GM06990 (cell line): ENCODE measurements around the gene HDAC4.

ENCODE experiments used
- DNase-seq: peaks from one replicate; pipeline ENCODE4 v3.0.0-alpha.2; 2011; ENCODE audit not compliant: insufficient read length; ENCODE audit errors: extremely low read depth
- H3K27me3 ChIP-seq: replicated peaks from 2 replicates; pipeline ENCODE4 v1.6.0; 2011; ENCODE audit warnings: low read length; ENCODE audit not compliant: control insufficient read depth, insufficient read depth
- H3K36me3 ChIP-seq: 2 replicates; pipeline ENCODE4 v1.5.1; 2011; ENCODE audit warnings: low read length; ENCODE audit not compliant: control insufficient read depth, insufficient read depth
- H3K4me3 ChIP-seq: replicated peaks from 2 replicates; pipeline ENCODE4 v1.5.1; 2011; ENCODE audit warnings: low read depth, mild to moderate bottlenecking, control low read depth, low read length
- TF ChIP-seq, protein P1 (sequence below): IDR thresholded peaks from 2 replicates; pipeline ENCODE4 v1.5.1; 2011; ENCODE audit warnings: low read length, control low read depth, mild to moderate bottlenecking, inconsistent platforms; ENCODE audit not compliant: insufficient read depth, poor library complexity, severe bottlenecking

The HDAC4 gene

DNA sequence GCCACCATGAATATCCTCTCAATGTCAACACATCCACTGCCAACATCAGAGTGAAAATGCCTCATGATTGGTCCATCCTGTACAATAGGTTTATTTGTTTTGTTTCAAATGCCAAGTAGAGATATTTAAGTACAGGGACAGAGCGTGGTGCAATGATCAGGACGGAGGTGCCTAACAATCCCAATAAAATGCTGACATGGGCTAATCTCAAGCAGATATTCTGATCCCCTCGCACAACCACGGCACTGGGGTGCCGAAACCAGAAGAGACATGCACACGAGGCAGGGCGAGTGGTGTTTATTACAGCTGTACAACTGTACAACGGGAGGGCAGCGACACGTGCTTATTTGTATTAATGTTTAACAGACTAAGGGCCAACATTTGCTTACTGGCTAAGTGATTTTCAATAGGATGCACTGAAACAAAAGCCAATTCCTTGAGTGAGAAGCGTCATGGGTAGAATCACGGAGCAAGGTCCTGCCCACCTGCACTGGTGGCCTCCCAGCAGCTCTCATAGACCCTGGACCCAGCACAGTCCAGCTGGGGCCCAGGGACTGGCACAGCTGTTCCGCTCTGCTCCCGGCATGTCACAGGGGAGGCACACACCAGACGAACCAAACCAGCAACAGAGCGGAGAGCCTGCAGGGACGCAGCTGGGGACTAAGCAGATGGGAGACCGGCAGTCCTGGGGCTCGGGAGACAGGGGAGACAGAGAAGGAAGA is 101.4 kb downstream of the HDAC4 start:
- Histone ChIP-seq H3K4me3 (no peak overlapping the region), H3K27me3 (no peaks in the 10 kb centered on the region; the same call in 1 of the 2 replicates), H3K36me3 (no peaks in the 10 kb centered on the region)
- no peak for DNase-seq
- TF ChIP-seq, protein P1, sequence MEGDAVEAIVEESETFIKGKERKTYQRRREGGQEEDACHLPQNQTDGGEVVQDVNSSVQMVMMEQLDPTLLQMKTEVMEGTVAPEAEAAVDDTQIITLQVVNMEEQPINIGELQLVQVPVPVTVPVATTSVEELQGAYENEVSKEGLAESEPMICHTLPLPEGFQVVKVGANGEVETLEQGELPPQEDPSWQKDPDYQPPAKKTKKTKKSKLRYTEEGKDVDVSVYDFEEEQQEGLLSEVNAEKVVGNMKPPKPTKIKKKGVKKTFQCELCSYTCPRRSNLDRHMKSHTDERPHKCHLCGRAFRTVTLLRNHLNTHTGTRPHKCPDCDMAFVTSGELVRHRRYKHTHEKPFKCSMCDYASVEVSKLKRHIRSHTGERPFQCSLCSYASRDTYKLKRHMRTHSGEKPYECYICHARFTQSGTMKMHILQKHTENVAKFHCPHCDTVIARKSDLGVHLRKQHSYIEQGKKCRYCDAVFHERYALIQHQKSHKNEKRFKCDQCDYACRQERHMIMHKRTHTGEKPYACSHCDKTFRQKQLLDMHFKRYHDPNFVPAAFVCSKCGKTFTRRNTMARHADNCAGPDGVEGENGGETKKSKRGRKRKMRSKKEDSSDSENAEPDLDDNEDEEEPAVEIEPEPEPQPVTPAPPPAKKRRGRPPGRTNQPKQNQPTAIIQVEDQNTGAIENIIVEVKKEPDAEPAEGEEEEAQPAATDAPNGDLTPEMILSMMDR: no peak

DNA sequence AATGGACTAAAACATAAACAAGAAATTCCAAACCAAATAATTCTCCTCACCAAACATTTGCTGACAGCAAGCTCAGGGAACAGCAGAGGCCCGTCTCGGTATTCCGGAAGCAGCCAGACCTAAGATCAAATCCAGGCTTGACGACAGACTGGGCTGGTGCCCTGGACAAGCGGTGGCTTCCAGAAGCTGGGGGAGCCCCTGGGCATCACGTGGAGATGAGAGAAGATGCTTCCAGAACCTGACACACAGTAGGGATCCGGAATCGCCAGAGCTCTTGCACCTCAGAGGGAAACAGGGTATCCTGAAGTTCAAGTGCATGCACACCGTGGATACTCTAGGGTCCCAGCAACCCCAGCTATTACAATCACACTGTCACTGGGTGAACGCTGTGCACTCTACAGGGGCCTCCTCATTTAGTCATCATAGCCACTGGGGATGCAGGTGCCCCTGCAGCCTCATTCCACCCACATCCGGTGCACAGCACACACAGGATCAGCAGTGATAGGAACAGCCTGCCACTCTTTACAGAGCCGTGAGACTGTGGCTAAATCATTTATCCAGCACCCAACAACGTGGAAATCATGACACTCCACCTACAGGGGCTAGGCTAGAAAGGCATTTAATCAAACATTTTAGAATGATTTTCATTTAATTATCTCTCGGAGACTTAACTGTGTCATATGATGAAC is 102.6 kb downstream of the HDAC4 start:
- no peaks in the 10 kb centered on the region for H3K36me3 ChIP-seq
- H3K4me3 ChIP-seq: no peak overlapping the region
- DNase-seq: no peak
- TF ChIP-seq, protein P1: no peak
- H3K27me3 ChIP-seq: no peaks in the 10 kb centered on the region; the same call in 1 of the 2 replicates

DNA sequence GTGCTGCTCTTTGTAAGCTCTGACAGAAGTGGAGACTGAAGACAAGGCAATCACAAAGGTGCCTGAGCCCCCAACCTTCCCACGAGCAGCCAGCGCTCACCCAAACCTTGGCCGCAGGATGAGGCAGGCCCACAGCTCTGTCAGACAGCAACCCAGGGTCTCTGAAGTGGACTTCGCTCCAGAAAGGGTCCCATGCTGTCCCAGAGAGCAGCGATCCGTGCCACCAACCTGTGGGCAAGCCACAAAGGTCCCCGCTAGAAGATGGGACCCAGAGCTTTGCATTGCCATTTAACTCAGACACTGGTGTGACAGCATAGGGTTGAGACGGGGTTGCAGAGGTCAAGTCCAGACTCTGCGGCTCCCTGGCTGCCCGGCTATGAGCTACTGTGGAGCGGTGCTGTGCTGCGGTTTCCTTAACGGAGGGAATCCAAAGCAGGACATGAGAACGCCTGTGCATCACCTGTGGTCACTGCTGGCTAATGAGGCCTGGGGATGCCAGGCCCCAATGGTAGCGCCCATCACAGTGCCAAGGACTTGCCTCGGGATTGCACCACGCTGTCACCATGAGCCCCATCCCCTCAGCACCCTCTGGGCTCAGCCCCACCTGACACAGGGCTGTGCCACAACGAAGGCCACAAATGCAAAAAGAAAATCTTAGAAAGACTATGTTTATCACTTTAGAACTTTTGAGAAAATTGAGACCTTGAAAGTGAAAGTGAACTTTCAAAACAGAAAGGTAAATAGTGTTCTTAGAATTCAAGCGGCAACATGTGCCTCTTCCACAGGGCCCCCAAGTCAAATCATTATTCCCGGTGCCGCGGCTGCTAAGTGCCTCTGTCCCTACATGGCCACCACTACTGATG is 103.4 kb downstream of the HDAC4 start:
- Histone ChIP-seq H3K4me3 (no peak overlapping the region), H3K27me3 (no peaks in the 10 kb centered on the region; the same call in 1 of the 2 replicates), H3K36me3 (no peaks in the 10 kb centered on the region)
- TF ChIP-seq, protein P1: no peak
- no peak for DNase-seq

DNA sequence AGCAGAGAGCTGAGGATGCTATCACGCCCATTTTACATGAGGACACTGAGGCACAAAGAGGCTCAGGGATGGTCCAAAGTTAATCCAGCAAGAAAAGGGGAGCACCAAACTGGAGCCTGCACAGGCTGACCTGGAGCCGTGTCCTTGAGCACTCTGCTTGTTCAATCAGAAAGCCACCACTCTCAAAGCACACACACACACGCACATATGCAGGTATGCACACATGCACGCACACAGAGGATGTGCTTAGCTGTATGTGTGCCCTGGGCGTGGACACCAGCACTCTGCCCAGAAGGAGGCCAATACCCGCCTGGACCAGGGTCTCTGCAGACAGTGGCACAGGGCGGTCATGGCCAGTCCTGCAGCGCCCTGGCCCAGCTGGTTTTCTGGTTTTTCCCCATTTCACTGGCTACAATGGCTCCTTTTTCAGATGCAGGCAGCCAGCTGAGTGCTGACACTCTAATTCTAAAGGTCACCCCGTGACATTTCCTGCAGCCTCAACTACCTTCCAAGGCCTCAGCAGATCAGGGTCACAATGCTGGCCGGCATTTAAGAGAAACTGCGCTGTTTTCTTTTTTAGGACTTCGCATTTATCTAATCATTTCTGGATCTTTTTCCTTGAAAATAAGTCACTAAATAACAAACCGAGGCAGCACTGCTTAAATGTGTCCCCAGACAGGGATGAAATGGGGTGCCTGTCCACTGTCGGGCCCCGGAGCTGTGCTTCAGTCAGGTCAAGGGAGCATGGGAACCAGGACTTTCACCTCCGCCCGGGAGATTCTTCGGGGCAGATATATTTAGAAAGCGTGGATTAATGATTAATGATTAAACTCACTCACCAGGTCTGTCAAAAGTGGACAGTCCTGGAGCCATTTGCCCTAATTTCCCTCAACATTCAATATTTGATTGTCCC is 104.5 kb downstream of the HDAC4 start:
- no peak for DNase-seq
- TF ChIP-seq, protein P1: no peak
- Histone ChIP-seq H3K27me3 (no peaks in the 10 kb centered on the region; the same call in 1 of the 2 replicates), H3K36me3 (no peaks in the 10 kb centered on the region), H3K4me3 (no peak overlapping the region)

DNA sequence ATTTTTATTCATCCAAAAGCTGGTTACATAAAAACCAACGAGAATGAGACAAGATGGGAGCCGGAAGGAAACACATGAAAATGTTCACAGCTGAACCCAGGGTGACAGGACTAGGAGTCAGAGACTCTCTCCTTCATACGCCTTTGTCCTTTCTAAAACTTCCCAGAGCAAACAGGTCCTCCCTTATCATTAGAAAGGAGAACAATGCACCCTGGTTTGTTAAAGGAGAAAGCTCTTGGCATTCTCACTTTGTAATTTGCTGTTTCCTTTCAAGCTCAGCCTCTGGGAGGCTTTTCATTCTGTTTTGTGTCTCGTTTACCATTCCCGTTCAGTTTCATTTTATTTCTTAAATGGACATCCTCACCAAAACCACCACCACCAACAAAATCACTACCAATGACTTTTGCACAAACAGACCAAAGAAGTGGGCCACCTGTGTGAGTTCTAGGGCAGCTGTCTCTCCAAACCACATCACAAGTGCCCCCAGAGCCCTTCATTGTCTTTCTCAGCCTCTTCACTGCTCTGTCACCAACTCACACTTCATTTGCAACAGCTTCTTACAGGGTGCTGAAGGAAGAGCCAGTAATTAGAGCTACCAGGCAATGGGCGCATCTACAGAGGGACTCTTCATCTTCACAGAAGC is 105.3 kb downstream of the HDAC4 start:
- Histone ChIP-seq H3K4me3 (no peak overlapping the region), H3K36me3 (no peaks in the 10 kb centered on the region), H3K27me3 (no peaks in the 10 kb centered on the region; the same call in 1 of the 2 replicates)
- TF ChIP-seq, protein P1: no peak
- DNase-seq: no peak
